ENCODE data around the gene COX4I2.
"Not testable (repeated sequence)": the region's sequence is repeated elsewhere in the genome, so short reads cannot be mapped to it uniquely, and the experiment has no call there.

COX4I2 gene

GRCh38 chr20:31666258-31667042 lies 28.7 kb downstream of the COX4I2 start:
- in situ Hi-C loops (cut with HindIII; ENCODE audit: low pct_ligation_motif_present, low sequenced_read_pairs): no loop called here

GRCh38 chr20:31667315-31668285 lies 29.9 kb downstream of the COX4I2 start:
- Histone ChIP-seq H3K36me3 (replicated peaks) (peaks cover 25% of the 10 kb centered on the region), H3K27ac (no peak overlapping the region), H3K4me3 (ENCODE audit: low read depth, low read length) (no peak overlapping the region), H3K27me3 (replicated peaks) (no peaks in the 10 kb centered on the region)
- TF ChIP-seq CTCF (IDR thresholded peaks at IDR 0.05; ENCODE audit: low read depth, low read length, missing control alignments): no peak
- in situ Hi-C loops (cut with HindIII; ENCODE audit: low pct_ligation_motif_present, low sequenced_read_pairs): no loop called here
- DNase-seq: no peak

More at GRCh38 chr20:31666258-31667042, 28.7 kb downstream of the COX4I2 start:
- no peak for DNase-seq
- Histone ChIP-seq H3K27ac (no peak overlapping the region), H3K27me3 (replicated peaks) (no peaks in the 10 kb centered on the region), H3K36me3 (replicated peaks) (peaks cover 25% of the 10 kb centered on the region), H3K4me3 (ENCODE audit: low read depth, low read length) (no peak overlapping the region)
- no peak for TF ChIP-seq CTCF (IDR thresholded peaks at IDR 0.05; ENCODE audit: low read depth, low read length, missing control alignments)

- DNase-seq; H3K27ac ChIP-seq; H3K27me3 ChIP-seq (replicated peaks); in situ Hi-C loops (cut with HindIII; ENCODE audit: low pct_ligation_motif_present, low sequenced_read_pairs); H3K4me3 ChIP-seq (ENCODE audit: low read depth, low read length): not testable (repeated sequence)
- H3K36me3 ChIP-seq (replicated peaks): peaks cover 21% of the 10 kb centered on the region
Observed at GRCh38 chr20:31668944-31669343, 31.2 kb downstream of the COX4I2 start.

- in situ Hi-C loops (cut with HindIII; ENCODE audit: low pct_ligation_motif_present, low sequenced_read_pairs): no loop called here
- no peaks in the 10 kb centered on the region for H3K27me3 ChIP-seq (replicated peaks)
- no peak for TF ChIP-seq CTCF (IDR thresholded peaks at IDR 0.05; ENCODE audit: low read depth, low read length, missing control alignments)
- no peak overlapping the region for H3K4me3 ChIP-seq (ENCODE audit: low read depth, low read length)
- H3K36me3 ChIP-seq (replicated peaks): peaks cover 14% of the 10 kb centered on the region
- no peak overlapping the region for H3K27ac ChIP-seq
- no peak for DNase-seq
Observed at GRCh38 chr20:31669876-31670275, 32.2 kb downstream of the COX4I2 start.

- Histone ChIP-seq H3K4me3 (ENCODE audit: low read depth, low read length) (no peak overlapping the region), H3K36me3 (replicated peaks) (peaks cover 7% of the 10 kb centered on the region), H3K27ac (no peak overlapping the region), H3K27me3 (replicated peaks) (no peaks in the 10 kb centered on the region)
- TF ChIP-seq CTCF (IDR thresholded peaks at IDR 0.05; ENCODE audit: low read depth, low read length, missing control alignments): no peak
- DNase-seq: peak; percentile 19
- in situ Hi-C loops (cut with HindIII; ENCODE audit: low pct_ligation_motif_present, low sequenced_read_pairs): no loop called here
Observed at GRCh38 chr20:31670371-31671228, 32.9 kb downstream of the COX4I2 start.
